HG02759 (cell line): ENCODE results near the gene FOXL3.
"Not testable (repeated sequence)": the region's sequence is repeated elsewhere in the genome, so short reads cannot be mapped to it uniquely, and the experiment has no call there.

ENCODE experiments used
- ATAC-seq: cut with Tn5 transposase; IDR thresholded peaks from one replicate; pipeline ENCODE4 v1.9.1; 2021; ENCODE audit warnings: mild to moderate bottlenecking, moderate library complexity; ENCODE audit not compliant: unreplicated experiment

Gene FOXL3

DNA sequence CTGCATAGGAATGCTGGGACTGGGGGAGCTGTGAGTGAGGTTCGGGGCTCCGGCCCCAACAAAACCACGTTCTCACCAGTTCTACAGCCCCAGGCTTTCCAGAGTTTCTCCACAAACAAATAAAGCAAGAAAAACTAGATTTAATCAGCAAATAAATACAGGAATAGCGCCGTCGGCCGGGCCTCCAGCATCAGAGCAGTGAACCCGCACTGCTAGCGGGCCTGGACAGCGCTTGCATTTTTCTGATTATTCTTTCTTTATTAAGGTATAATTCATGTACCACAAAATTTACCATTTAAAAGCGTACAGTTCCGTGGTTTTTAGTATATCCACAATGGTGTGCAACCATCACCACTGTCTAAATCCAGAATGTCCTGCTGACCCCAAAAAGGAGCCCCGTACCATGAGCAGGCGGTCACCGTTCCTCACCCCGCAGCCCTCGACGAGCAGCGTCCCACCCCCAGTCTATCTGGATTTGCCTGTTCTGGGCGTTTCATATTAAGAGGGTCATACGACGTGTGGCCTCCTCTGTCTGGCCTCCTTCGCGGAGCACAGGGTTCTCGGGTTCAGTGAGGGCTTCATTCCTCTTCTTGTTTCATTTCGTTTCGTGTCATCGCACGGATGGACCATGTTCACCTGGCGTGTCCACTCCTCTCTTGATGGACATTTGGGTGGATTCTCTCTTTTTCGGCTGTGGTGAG lies 35.5 kb upstream of the FOXL3 start:
- no peak for ATAC-seq

DNA sequence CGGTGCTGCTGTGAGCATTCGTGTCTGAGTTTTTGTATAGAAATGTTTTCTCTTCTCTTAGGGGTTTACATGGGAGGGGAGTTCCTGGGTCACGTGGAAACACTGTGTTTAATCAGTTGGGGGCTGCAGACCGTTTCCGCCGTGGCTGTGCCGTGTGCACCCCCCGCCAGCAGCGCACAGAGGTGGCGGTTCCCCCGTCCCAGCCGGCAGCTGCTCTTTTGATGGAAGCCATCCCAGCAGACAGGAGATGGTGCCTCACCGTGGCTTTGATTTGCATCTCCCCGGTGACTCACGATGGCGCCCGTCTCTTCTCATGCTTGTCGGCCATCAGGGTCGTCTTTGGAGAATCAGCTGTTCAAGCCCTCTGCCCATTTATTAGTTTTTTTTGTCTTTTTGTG lies 34.9 kb upstream of the FOXL3 start:
- no peak for ATAC-seq

DNA sequence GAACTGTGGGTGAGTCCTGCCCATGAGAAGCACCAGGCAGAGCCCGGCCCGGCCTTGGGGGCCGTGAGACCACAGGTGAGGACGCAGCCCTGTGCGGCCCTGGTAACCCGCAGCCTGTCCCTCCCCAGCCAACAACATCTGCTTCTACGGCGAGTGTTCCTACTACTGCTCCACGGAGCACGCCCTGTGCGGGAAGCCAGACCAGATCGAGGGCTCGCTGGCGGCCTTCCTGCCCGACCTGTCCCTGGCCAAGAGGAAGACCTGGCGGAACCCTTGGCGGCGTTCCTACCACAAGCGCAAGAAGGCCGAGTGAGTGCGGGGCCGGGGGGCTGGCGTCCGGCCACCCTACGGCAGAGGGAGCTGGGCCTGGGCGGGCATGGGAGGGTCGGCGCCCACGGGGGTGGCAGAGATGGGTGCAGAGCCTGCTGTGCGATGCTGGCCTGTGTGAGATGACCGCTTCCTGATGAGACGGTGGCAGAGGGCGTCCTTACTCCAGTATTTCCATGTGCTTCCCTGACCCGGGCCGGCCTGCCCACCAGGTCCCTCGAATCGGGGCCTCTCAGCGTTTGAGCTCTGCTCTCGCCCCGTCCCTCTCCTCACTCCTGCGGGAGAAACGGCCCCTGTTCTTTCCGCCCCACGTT lies 34.1 kb upstream of the FOXL3 start:
- no peak for ATAC-seq

DNA sequence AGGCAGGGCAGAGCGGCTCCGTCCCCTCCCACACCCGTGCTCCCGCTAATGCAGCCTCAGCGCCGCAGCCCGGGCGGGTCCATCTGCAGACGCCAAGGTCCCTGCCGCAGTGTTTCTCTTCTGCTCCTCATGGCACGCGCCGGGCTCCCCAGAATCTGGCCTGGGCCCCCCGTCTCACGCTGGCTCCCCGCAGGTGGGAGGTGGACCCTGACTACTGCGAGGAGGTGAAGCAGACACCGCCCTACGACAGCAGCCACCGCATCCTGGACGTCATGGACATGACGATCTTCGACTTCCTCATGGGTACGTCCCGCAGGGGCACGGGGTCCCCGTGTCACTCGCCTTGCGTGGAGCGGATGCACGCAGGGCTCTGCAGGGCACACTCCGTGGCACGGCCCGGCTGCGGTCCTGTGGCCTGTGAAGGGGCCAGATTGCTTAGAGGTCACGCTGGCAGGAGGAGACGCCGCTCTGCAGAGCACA lies 33.5 kb upstream of the FOXL3 start:
- no peak for ATAC-seq

DNA sequence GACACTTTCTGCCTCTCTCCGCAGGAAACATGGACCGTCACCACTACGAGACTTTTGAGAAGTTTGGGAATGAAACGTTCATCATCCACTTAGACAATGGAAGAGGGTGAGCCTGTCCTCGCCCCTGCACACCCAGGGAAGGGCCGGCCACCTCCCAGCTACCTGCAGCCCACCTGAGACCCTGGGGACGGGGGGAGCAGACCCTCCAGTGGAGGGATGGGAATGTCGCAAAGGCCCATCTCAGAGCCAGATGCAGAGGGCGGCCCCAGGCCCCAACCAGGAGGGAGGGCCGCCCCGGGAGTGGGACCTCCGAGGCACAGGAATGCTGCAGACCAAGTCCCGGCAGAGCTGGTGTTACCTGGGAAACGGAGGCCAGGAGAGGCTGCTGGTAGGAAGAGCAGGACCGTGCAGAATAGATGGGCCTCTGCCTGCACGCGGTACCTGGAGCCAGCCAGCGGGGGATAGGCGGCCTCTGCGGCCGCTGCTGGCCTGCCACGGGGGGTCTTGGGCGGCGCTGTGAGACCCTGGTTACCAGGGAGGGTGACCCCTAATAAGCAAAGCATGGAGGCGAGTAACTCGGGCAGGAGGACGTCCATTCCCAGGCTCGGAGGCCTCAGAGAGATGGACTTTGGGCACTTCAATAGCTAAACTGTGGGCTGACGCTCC lies 32.9 kb upstream of the FOXL3 start:
- ATAC-seq, result no peak

DNA sequence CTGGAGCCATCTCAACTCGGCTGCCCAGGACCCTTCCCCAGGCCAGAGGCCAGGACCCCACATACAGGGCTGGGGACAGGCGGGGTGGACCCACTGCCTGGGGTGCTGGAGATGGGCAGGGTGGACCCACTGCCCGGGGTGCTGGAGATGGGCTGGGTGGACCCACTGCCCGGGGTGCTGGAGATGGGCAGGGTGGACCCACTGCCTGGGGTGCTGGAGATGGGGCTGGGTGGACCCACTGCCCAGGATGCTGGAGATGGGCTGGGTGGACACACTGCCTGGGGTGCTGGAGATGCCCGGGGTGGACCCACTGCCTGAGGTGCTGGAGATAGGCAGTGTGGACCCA lies 32.4 kb upstream of the FOXL3 start:
- ATAC-seq, result no peak

DNA sequence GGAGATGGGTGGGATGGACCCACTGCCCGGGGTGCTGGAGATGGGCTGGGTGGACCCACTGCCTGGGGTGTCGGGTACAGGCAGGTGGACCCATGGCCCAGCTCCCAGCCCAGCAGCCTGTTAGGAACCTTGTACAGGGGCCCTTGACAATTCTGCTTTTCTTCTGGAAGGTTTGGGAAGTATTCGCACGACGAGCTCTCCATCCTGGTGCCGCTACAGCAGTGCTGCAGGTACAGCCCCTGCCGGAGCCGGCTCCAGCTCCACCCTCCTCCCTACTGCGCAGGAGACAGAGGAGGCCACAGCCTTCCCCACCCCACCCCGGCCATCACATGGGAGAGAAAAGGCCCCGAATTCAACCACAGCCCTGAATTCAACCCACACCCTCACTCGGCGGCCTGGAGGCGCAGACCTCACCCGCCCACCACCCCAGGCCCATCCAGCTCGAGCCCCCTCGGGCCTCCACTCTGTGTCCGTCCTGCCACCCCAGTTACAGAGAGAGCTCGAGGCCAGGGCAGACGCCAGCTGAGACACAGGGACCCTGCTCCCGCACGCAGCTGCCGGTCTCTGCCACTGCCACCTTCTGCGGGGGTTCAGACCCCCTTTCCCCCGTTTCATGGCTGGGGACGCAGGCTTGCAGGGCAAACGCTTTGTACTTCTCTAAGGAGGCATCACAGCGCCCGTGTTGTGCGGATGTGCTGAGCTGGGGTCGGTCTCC lies 31.3 kb upstream of the FOXL3 start:
- no peak for ATAC-seq

DNA sequence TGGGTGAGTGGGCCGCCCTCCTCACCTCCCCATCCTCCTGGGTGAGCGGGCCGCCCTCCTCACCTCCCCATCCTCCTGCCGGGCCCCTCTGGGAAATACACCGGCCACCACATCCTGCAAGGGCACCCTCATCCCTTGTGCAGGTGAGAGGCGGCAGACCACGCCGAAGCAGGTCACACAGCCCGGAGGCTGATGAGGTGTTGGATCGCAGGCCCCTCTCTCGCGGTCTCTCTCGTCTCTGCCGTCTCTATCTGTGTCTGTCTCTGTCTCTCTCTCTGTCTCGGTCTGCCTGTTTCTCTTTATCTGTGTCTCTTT lies 30.8 kb upstream of the FOXL3 start:
- ATAC-seq, result no peak

DNA sequence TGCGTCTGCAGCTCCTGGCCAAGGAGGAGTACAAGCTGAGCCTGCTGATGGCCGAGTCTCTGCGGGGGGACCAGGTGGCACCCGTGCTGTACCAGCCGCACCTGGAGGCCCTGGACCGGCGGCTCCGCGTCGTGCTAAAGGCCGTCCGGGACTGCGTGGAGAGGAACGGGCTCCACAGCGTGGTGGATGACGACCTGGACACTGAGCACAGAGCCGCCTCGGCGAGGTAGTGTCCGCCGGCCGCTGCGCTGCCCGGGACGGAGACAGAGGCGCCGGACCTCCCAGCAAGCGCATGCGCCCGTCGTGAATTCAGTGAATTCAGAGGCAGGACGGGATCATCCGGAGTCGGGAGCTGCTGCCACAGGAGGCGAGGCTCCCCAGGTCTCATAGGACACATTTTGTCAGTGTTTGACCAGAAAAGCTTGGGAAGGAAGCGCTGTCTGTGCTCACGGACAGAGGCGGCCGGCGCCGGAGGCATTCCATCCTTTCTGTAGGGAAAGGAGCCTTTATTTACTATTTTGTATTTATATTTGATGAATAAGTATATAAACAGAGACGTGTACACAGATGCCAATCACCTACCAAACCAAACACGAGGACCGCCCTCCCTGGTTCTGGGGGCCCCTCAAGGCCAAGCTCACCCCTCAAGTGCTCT lies 30.1 kb upstream of the FOXL3 start:
- no peak for ATAC-seq

DNA sequence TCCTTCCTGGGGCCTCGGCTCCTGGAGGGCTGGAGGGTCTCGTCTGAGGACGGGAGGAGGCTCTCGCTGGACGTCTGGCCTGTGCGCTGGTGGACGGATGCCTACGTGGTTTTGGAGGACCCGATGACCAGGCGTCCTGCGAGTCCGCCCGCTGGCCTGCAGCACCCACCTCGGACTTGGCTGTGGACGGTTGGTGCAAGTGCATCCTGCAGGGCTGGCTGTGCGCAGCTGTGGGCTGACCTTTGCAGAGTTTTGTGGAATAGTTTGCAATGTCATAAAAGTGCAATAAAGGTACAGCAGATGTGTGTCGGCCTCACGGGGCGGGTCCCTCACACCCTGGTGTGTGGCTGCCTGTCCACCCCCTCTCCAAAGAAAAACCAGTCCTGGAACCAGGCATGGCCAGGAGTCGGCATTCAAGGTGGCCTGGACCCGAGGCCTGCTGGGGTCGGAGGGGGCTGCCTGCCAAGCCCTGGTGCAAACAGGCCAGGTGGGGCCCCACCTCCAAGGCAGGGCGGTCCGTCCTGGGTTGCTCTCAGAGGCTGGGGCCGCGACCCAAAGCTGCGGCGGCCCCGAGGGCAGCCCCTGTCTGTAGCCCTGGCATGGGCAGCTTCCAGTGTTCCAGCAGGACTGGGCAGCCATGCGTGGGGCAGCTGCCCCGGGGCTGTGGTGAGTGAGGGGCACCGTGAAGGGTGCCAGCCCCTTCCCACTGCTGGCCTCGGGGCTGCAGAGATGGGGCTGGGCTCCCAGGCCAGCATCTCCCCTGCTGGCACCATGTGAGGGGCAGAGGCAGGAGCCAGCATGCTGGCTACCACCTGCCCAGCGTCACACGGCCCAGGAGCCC lies 29.3 kb upstream of the FOXL3 start:
- no peak for ATAC-seq

DNA sequence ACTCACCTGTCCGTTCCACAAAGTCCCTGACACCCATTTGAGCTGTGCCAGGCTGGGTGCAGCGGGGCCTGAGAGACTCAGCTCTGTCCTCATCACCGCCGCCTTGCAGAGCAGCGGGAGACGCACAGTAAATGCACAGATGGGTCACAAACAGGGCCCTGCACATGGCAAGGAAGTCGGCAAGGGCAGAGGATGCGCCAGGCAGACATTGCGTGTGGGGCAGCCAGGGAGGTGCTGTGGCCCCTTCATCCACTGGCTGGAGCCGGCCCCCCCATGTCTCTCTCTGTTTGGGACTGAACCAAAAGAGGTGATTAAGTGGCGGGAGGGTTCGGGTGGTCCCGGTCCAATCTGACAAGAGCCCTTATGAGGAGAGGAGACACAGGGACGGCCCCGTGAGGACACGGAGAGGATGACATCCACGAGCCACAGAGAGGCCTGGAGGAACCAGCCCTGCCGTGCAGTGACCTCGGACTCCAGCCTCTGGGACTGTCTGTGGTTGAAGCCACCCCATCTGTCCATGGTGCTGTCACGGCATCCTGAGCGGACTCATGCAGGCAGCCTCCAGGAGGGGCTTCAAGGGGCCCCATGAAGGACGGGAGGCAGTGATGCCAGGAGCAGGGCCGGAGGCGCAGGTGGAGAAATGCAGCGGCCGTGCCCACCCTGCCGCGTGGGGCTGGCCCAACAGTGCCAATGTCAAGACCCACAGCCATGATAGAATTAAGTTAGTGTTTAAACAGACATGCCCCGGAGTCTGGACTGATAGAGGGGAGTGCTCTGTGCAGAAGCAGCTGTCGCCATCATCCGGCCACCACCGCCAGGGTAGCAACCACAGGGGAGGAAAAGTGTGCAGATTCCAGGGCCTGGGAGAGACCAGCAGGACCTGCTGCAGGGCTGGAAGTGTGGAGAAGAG lies 28.4 kb upstream of the FOXL3 start:
- ATAC-seq, result no peak

DNA sequence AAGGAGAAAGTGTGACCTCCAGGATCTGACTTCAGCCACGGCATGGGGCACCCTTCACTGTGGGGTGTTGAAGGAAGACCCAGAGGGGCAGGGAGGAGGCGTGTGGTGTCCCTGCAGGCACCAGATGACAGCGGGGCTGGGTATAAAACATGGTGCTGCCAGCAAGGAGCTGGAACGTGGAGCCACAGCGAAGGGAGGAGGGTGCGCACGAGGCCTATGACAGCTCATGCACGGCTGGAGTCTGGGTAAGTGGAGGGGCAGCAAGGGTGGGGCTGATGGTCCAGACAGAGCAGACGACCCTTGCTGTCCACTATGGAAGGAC lies 27.8 kb upstream of the FOXL3 start:
- ATAC-seq, result no peak

DNA sequence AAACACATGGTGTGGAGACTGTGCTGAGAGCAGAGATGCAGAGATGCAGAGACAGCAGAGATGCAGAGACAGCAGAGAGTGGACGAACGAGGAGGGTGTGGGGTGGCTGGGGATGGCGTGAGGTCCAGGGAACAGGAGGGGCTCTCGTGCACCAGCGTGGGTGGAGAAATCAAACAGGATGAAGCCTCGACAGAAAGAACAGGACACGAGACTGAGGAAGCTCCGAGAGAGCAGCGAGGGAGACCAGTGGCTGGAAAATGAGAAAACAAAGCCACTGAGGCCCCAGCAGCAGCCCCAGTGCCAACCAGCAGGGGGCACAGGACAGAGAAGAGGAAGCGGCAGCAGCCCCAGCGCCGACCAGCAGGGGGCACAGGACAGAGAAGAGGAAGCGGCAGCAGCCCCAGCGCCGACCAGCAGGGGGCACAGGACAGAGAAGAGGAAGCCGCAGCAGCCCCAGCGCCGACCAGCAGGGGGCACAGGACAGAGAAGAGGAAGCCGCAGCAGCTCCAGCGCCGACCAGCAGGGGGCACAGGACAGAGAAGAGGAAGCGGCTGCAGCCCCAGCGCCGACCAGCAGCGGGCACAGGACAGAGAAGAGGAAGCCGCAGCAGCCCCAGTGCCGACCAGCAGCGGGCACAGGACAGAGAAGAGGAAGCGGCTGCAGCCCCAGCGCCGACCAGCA lies 27.2 kb upstream of the FOXL3 start:
- ATAC-seq, result not testable (repeated sequence)

DNA sequence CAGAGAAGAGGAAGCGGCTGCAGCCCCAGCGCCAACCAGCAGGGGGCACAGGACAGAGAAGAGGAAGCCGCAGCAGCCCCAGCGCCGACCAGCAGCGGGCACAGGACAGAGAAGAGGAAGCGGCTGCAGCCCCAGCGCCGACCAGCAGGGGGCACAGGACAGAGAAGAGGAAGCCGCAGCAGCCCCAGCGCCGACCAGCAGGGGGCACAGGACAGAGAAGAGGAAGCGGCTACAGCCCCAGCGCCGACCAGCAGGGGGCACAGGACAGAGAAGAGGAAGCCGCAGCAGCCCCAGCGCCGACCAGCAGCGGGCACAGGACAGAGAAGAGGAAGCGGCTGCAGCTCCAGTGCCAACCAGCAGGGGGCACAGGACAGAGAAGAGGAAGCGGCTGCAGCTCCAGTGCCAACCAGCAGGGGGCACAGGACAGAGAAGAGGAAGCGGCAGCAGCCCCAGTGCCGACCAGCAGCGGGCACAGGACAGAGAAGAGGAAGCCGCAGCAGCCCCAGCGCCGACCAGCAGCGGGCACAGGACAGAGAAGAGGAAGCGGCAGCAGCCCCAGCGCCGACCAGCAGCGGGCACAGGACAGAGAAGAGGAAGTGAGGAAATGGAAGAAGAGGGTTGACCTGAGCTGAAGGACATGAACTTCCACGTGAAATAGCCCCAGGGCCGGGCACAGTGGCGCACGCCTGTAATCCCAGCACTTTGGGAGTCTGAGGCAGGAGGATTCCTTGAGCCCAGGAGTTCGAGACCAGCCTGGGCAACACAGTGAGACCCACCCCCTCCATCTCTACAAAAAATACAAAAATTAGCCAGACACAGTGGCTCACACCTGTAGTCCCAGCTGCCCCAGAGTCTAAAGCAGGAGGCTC lies 26.3 kb upstream of the FOXL3 start:
- ATAC-seq, result not testable (repeated sequence)

DNA sequence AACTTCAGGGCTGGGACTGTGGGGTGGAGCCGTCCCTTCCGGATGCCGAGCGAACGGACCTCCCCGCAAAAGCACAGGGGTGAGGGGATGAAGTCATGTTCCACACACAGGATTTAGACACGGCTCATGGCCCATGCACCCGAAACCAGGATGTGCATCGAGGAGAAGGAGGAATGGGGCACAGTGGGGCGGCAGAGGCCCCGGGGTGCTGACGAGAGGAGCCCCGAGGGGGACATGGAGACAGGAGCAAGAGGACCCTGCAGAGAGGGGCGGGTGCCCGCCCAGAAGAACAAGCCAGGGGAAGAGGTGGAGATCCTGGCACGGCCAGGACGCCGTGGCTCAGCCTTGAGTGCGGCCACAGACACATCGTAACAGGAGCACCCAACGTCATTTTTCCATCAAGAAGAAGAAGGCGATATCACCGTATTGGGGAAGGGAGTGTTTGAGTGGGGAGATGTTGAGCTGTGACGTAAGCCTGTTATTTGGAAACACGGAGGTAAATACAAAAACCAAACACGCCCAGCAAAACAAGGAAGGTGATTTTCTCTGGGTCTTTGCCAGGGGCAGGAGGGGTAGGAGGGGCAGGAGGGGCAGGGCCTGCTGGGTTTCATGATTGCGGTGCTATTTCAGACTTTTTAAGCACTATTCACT lies 25.3 kb upstream of the FOXL3 start:
- no peak for ATAC-seq

DNA sequence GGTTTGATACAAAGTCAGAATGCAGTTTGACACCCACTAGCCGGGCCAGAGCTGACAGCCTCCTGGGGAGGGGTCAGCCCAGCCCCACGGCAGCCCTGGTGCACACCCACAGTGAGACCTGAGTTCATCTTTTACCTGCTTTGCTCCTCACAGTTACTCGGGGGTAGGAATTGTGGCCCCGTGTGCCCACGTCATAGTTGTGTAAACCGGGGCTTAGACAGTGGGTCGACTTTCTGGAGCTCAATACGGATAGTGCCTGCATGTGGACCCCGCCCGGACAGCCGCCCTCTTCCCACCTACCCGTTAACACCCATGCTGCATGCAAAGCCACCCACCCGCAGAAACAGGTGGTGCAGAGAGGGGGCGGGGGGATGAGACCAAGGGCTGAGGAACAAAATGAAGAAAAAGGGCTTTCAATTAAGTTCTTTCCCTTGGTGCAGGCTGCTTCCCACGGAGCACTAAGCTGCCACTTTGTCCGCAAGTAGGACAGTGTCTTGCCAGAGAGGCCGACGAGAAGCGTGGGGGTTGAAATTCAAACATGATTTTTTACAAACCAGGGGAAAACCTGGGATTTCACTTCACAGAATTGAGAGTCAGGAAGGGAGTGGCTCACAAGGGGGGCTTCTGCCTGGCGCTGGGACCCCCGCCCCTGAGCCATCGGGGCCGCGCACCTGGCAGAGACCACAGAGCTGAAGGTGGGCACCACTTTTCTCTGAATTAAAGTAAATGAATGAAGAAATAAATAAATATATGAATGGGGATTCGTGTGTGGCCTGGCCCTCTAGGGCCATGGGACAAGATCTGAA lies 24.6 kb upstream of the FOXL3 start:
- no peak for ATAC-seq
